Measurements from ENCODE around the gene CD48.
"Not testable (repeated sequence)": the region's sequence is repeated elsewhere in the genome, so short reads cannot be mapped to it uniquely, and the experiment has no call there.

CD48 gene

GRCh38 chr1:160742428-160743127 lies 31.0 kb upstream of the CD48 start:
- H3K4me3 ChIP-seq (ENCODE audit: low read depth, low read length), result no peak overlapping the region

- no peak overlapping the region for H3K4me3 ChIP-seq (ENCODE audit: low read depth, low read length)
These were observed 30.2 kb upstream of the CD48 start for GRCh38 chr1:160741612-160742348.

- no peak overlapping the region for H3K4me3 ChIP-seq (ENCODE audit: low read depth, low read length)
These were observed 29.5 kb upstream of the CD48 start for GRCh38 chr1:160741092-160741501.

- H3K4me3 ChIP-seq (ENCODE audit: low read depth, low read length), result no peak overlapping the region
These were observed 28.6 kb upstream of the CD48 start for GRCh38 chr1:160740133-160740688.

- H3K4me3 ChIP-seq (ENCODE audit: low read depth, low read length), result no peak within 1 kb of the TSS
These were observed 27.5 kb upstream of the CD48 start, which contains the start of gene SLAMF7 for GRCh38 chr1:160739098-160739511. SLAMF7 (plus strand) TSS chr1:160739247; CDS start chr1:160739302, 55 bp downstream.

GRCh38 chr1:160738271-160738670 lies 26.6 kb upstream of the CD48 start:
- H3K4me3 ChIP-seq (ENCODE audit: low read depth, low read length), result no peak overlapping the region

GRCh38 chr1:160734301-160734700 lies 22.7 kb upstream of the CD48 start:
- no peak overlapping the region for H3K4me3 ChIP-seq (ENCODE audit: low read depth, low read length)

GRCh38 chr1:160733898-160734297 lies 22.3 kb upstream of the CD48 start:
- H3K4me3 ChIP-seq (ENCODE audit: low read depth, low read length), result no peak overlapping the region

GRCh38 chr1:160731990-160732389 lies 20.4 kb upstream of the CD48 start:
- H3K4me3 ChIP-seq (ENCODE audit: low read depth, low read length), result no peak overlapping the region

- not testable (repeated sequence) for H3K4me3 ChIP-seq (ENCODE audit: low read depth, low read length)
These were observed 19.9 kb upstream of the CD48 start for GRCh38 chr1:160731564-160731963.

- H3K4me3 ChIP-seq (ENCODE audit: low read depth, low read length), result no peak overlapping the region
These were observed 15.7 kb upstream of the CD48 start for GRCh38 chr1:160727316-160727640.

- H3K4me3 ChIP-seq (ENCODE audit: low read depth, low read length), result no peak overlapping the region
These were observed 15.1 kb upstream of the CD48 start for GRCh38 chr1:160726498-160727315.

GRCh38 chr1:160726114-160726497 lies 14.5 kb upstream of the CD48 start:
- H3K4me3 ChIP-seq (ENCODE audit: low read depth, low read length), result no peak overlapping the region

GRCh38 chr1:160724465-160725242 lies 13.0 kb upstream of the CD48 start:
- no peak overlapping the region for H3K4me3 ChIP-seq (ENCODE audit: low read depth, low read length)

- no peak overlapping the region for H3K4me3 ChIP-seq (ENCODE audit: low read depth, low read length)
These were observed 11.7 kb upstream of the CD48 start for GRCh38 chr1:160723332-160723731.

GRCh38 chr1:160722726-160723125 lies 11.1 kb upstream of the CD48 start:
- no peak overlapping the region for H3K4me3 ChIP-seq (ENCODE audit: low read depth, low read length)

- no peak overlapping the region for H3K4me3 ChIP-seq (ENCODE audit: low read depth, low read length)
These were observed 9.9 kb upstream of the CD48 start for GRCh38 chr1:160721473-160721872.

- no peak overlapping the region for H3K4me3 ChIP-seq (ENCODE audit: low read depth, low read length)
These were observed 8.9 kb upstream of the CD48 start for GRCh38 chr1:160720356-160721085.

GRCh38 chr1:160718210-160718609 lies 6.6 kb upstream of the CD48 start:
- no peak overlapping the region for H3K4me3 ChIP-seq (ENCODE audit: low read depth, low read length)

GRCh38 chr1:160717306-160717705 lies 5.7 kb upstream of the CD48 start:
- no peak overlapping the region for H3K4me3 ChIP-seq (ENCODE audit: low read depth, low read length)
